ENCODE results near the gene SIGLEC1.

The SIGLEC1 gene

DNA sequence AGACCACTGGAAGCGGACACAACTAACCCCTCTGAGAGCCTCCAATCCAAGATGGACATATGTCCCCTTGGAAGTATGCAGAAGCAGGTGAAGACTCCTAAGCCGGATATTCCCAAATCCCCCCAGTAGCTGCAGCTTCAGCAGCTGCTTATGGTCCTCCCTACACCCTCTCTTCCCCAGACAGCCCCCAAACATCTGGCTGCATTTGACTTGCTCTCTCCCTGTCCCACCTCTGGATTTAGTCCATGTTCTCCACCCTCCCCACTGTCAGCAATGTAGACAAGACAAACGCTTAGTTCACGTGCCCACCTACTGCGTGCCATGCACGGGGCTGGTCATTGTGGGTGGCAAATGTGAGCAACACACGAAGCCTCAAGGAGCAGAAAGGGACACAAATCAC lies 26.0 kb downstream of the SIGLEC1 start:
- H3K27me3 Mint-ChIP-seq, result peaks cover 60% of the 10 kb centered on the region
- H3K27ac Mint-ChIP-seq, result no peak overlapping the region
- H3K4me3 Mint-ChIP-seq, result no peak overlapping the region
- DNase-seq (no peak), ATAC-seq (no peak)
- H3K4me1 Mint-ChIP-seq, result peaks cover 2% of the 10 kb centered on the region
- no peaks in the 10 kb centered on the region for H3K9me3 Mint-ChIP-seq

DNA sequence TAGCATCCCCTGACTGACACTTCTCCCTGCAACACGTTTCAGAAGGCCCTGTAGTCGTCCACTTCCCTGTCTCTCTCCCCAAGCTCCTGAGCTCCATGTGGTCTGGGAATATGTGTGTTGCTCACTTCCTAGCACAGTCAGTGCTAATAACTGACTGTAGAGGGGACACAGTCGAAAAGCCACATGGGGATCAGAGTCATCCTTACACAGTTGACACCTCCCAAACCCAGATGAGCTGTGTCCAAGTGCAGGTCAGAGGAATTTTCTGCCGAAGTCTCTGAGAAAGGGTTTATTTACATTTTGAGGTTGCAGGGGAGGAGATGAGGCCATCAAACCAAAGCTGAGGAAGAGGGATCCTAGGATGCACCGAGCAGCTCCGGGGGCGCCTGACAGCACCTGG lies 27.1 kb downstream of the SIGLEC1 start:
- H3K4me3 Mint-ChIP-seq, result no peak overlapping the region
- peaks cover 70% of the 10 kb centered on the region for H3K27me3 Mint-ChIP-seq
- DNase-seq (no peak), ATAC-seq (no peak)
- no peak overlapping the region for H3K27ac Mint-ChIP-seq
- H3K9me3 Mint-ChIP-seq, result no peaks in the 10 kb centered on the region
- H3K4me1 Mint-ChIP-seq, result peaks cover 8% of the 10 kb centered on the region

DNA sequence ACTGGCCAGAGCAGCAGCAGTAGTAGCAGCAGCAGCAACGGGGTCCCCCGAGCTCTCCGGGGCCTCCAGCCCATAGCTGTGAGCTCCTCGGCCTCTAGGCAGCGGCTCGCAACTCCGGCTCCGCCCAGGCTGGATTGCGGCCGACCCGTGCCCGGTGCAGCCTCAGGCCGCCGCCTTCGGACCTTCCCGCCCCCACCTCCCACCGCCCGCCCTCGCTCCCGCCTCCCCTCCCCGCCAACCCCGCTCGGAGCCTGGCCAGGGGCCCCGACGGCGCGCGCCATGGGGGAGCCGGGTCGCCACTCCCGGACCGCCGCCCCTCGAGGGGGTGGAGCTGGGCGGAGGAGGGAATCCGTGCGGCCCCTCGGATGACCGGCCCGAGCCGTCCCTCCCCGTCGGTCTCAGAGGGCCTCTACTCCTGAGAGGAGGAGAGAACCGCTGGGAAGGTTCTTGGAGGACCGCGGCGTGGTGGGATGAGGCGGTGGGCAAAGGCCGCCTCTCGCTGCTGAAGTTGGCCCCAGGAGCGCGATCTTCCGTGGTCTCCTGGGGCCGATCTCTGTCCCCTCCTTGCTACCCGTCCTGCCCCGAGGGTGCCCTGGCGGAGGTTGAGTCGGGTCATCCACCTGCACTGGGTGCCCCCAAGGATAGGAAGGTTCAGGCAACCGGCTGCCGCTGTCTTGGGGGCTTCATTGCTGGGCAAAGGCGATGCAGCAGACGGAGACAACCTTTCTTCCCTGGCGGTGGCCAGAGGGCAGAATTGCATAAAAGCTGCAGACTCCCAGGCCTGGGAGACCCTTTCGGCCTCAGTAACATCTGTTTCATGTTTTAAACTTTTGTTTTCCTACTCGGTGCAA lies 30.2 kb downstream of the SIGLEC1 start, which contains the start of gene ADAM33:
TSS of gene ADAM33 (minus strand) at position 80 of the 851 bp plus-strand sequence. CDS start at position 74, 6 bp downstream.
- Mint-ChIP-seq H3K27ac (no peak within 1 kb of the TSS), H3K4me3 (peak within 1 kb of the TSS in 1 of 2 donors; percentile 42), H3K9me3 (no peaks in the 10 kb centered on the region), H3K4me1 (peaks cover 8% of the 10 kb centered on the region), H3K27me3 (peaks cover 95% of the 10 kb centered on the region)
- ATAC-seq, result peak; percentile 5
- DNase-seq, result no peak

DNA sequence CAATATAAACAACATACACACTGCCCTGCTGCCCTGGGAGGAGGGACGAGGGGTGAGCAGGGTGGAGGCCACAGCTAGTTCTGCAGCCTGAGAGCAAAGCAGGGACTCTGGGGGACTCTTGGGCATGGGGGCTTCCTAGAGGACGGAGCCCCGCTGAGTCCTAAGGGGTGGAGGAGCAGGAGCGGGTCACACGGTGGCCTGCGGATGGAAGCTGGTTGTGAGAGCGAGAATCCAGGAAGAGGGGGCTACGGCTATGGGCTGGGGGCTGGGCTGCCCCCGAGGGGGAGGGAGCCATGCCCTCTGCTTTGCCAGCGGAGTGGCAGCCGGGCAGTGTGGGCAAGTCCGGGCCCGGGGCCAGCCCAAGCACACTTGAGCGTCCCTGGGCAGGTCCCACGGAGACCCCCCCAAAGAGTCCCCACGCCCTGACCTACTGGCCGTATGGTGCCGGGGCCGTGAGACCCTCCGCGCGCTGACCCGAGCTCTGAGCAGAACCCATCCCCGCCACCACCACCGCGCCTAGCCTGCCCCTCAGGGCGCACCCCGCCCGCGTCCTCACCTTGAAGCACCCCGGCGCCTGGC lies 31.0 kb downstream of the SIGLEC1 start:
- peaks cover 95% of the 10 kb centered on the region for H3K27me3 Mint-ChIP-seq
- no peak for DNase-seq
- H3K4me3 Mint-ChIP-seq, result peak overlapping the region in 1 of 2 donors; percentile 42
- no peak overlapping the region for H3K27ac Mint-ChIP-seq
- peaks cover 13% of the 10 kb centered on the region for H3K4me1 Mint-ChIP-seq
- peak; percentile 35 for ATAC-seq
- no peaks in the 10 kb centered on the region for H3K9me3 Mint-ChIP-seq

DNA sequence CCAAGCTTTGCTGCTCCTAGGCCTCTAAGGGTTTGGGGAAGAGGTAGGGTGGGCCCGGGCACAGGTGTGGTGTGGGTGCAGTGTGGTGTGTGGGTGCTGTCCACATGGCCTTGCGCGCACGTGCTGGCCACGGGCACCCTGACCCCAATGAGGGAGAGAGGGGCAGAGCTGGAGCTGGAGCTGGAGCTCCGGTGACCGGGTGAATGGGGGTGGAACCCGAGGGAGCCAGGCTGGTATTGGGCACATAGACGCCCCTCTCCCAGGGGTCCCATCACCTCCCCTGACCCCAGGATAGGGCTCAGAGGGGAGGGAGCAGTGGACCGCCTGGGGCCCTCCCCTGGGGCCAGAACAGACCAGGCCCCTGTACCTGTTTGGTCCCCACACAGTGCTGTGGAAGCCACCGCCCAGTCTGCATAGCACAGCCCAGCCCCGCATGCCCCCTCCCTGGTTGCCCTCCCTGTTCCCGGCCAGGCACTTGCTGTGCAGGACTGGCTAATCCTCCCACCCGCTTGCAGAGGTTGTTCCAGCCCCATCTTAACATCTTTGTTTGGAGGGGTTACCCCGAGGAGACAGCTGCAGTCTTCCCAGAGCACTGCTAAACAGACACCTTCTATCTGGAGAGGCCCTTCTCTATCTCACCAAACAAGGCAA lies 31.6 kb downstream of the SIGLEC1 start:
- H3K4me3 Mint-ChIP-seq, result peak overlapping the region in 1 of 2 donors; percentile 42
- DNase-seq (no peak), ATAC-seq (peak; percentile 46)
- peaks cover 13% of the 10 kb centered on the region for H3K4me1 Mint-ChIP-seq
- peaks cover 95% of the 10 kb centered on the region for H3K27me3 Mint-ChIP-seq
- no peak overlapping the region for H3K27ac Mint-ChIP-seq
- H3K9me3 Mint-ChIP-seq, result no peaks in the 10 kb centered on the region

DNA sequence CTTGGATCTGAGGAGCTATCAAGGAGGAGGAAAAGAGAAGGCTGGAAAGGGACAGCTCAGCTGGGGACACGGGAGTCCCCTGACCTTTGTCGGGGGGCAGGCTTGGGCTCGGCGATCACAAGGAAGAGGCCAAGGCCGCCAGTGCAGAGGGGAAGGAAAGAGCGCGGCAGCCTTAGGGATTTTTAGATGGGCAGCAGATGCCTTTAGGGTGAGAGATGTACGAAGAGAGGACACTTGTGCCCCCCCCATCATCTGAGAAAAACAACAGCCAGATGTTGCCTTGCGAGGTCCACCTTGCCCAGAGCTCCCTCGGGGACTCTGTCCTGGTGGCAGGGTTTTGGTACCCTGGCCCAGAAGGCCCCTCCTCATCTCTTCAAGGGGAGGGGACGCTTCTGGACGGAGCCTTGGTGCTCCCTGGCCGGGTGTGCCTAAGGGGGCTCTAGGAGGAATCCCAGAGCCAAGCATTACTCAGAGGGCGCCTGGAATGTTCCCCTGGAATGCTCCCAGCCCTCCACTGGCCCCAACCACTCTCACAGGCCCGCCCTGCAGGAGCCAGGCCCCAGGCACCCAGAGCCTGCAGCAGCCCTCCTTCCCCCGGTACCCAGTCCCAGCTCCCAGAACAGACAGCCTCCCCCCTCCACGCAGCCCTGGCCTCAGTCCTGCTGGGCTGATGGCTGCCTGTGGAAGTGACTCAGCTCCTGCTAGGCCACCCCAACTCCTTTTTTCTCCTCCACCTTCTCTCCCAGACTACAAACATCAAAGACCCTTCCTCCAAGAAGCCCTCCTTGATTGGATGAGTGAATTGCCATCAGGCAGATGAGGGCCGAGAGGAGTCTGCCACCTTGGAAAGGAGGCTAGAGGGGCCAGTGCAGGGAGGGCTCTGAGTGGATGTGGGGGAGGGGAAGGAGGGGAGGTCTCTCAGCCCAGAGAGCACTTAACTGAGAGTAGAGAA lies 32.4 kb downstream of the SIGLEC1 start:
- ATAC-seq (no peak), DNase-seq (no peak)
- peaks cover 95% of the 10 kb centered on the region for H3K27me3 Mint-ChIP-seq
- H3K4me3 Mint-ChIP-seq, result no peak overlapping the region
- H3K27ac Mint-ChIP-seq, result no peak overlapping the region
- peaks cover 13% of the 10 kb centered on the region for H3K4me1 Mint-ChIP-seq
- no peaks in the 10 kb centered on the region for H3K9me3 Mint-ChIP-seq

DNA sequence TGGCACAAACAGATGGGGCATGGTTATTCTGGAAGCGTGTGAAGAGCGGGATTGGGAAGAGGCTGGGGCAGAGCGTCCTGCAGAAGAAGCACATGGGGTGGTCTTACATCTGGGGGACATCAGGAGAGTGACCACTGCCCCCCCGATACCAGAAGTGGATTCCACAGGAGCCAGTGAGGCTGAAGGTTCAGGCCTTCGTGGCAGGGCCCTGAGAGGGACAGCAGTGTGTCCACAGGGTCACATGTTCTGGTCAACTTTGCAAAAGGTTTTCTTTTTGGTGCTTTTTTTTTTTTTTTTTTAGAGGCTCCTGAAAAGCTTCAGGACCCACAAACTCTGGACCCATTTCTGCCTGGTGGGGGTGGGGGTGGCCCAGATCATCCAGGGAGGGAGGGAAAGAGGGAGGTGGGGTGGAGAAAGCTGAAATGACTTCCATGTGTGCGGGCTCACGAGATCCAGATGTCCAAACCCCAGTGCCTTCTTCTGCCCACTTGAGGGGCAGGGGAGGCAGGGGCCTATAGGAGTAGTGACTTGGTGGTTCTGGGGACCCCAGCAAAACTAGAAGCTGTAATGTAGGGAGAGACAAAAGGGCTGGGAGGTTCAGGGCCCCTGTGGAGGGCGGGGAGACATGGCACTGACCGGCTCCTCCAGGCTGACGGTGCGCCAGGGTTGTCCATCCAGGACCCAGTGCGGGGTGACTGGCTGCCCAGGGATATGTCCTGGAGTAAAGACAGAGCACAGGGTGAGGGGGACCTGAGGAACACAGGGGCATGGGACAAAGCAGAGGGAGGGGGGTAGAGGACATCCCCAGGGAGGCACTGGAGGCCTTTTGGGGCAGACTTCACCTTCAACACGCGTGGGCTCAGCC lies 33.3 kb downstream of the SIGLEC1 start:
- H3K4me3 Mint-ChIP-seq, result no peak overlapping the region
- H3K27me3 Mint-ChIP-seq, result peaks cover 96% of the 10 kb centered on the region
- DNase-seq (no peak), ATAC-seq (no peak)
- no peaks in the 10 kb centered on the region for H3K9me3 Mint-ChIP-seq
- H3K4me1 Mint-ChIP-seq, result peaks cover 13% of the 10 kb centered on the region
- H3K27ac Mint-ChIP-seq, result no peak overlapping the region

DNA sequence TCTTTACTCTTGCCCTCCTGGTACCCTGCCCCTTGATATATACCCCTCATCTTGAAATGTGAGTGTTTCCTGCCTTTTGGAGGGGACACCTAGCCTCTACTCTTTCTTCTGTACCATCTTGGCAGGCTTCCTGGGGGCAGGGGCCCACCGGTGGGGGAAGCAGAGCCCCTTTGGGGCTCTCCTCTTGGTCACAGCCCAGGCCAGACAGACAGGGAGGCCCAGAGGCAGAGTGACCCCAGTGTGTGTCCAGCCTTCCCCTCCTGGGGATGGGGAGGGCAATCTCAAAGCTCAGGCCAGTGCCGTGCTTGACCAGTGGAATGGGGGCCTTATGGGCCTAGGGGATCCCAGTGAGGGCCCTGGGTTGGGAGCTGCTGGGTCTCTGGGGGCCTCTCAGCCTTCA lies 34.2 kb downstream of the SIGLEC1 start:
- no peak overlapping the region for H3K27ac Mint-ChIP-seq
- H3K4me1 Mint-ChIP-seq, result peaks cover 13% of the 10 kb centered on the region
- H3K27me3 Mint-ChIP-seq, result peaks cover 97% of the 10 kb centered on the region
- H3K4me3 Mint-ChIP-seq, result no peak overlapping the region
- no peaks in the 10 kb centered on the region for H3K9me3 Mint-ChIP-seq
- DNase-seq (no peak), ATAC-seq (no peak)

DNA sequence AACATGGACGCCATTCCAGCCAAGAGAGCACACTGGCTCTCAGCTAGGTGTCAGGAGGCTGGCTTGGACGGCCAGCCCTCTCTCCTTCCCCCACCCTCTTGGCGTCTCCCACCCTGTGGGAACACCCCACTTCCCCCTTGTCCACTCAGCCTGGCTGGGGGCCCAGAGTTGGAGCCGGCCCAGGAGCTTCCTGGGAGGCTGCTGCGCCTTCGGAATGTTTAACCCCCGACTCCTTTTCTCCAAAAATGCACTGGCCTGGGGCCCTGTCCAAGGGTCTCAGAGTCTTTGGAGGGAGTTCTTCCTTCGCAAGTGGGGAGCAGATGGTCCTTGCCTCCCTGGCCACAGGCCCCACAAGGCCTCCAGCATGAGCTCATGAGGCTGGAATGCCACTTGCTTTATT lies 34.7 kb downstream of the SIGLEC1 start:
- H3K9me3 Mint-ChIP-seq, result no peaks in the 10 kb centered on the region
- ATAC-seq, result no peak
- H3K27me3 Mint-ChIP-seq, result peaks cover 97% of the 10 kb centered on the region
- no peak overlapping the region for H3K4me3 Mint-ChIP-seq
- H3K27ac Mint-ChIP-seq, result no peak overlapping the region
- H3K4me1 Mint-ChIP-seq, result peaks cover 17% of the 10 kb centered on the region
- no peak for DNase-seq

DNA sequence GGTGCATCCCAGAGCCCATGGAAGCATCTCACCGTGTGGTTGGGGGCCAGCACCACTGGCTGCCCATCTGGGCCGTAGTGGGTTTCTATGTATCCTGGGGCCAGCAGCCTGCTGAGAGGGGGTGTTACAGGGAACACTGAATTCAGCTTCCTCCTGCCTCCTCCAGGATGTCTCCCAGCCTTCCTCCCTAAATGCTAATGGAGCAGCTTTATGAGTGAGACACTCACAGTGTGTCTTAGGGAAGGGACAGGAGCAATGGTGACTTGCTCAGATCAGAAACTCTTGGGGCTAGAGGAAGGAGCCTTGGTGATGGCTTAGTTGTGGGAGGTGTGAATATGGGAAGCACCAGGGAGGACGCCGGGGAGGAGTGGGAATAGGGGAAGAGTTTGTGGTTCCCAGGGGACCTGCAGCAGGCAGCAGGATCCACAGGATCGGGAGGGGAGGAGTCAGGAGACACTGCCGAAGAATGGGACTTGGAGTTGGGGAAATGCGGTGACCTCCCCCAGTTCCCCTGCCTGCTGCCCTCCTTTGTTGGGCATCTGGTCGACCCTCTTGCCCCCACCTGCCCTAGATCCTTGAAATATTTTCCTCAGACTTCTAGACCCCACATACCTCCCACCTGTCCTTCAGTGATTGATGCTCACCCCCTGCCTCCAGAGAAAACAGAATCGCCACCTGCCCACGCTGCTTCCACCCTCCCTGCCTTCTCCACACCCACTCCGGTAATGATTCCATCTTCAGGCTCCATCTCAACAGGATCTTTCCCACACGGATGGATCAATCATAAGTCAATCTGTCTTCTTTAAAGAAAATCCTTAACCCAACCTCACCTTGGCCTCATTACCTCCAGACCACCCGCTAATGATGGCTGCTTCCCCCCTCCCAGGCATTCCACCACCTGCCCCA lies 37.2 kb downstream of the SIGLEC1 start:
- ATAC-seq (no peak), DNase-seq (no peak)
- H3K9me3 Mint-ChIP-seq, result no peaks in the 10 kb centered on the region
- no peak overlapping the region for H3K4me3 Mint-ChIP-seq
- H3K27ac Mint-ChIP-seq, result no peak overlapping the region
- H3K27me3 Mint-ChIP-seq, result peaks cover 99% of the 10 kb centered on the region
- peaks cover 18% of the 10 kb centered on the region for H3K4me1 Mint-ChIP-seq

DNA sequence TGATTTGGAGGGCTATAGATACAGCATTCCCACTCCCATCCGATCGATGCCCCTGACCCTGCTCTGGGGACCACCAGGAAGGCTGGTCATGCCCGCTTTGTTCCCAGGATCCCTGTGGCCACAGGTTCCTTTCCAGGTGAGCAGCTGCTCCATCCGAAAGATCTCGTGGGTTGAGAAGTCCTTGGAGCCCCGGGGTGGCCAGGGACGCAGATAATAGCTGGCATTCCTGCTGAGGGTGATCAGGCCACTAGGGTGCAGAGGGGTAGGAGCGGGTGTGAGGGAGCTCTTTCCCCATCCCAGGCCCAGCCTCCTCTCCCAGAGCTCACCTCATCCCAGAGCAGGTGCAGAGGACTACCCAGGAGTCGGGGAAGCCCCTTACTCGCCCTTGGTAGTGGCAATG lies 38.0 kb downstream of the SIGLEC1 start:
- Mint-ChIP-seq H3K4me3 (no peak overlapping the region), H3K27me3 (peaks cover 99% of the 10 kb centered on the region), H3K27ac (no peak overlapping the region), H3K9me3 (no peaks in the 10 kb centered on the region), H3K4me1 (peaks cover 18% of the 10 kb centered on the region)
- DNase-seq (no peak), ATAC-seq (no peak)

DNA sequence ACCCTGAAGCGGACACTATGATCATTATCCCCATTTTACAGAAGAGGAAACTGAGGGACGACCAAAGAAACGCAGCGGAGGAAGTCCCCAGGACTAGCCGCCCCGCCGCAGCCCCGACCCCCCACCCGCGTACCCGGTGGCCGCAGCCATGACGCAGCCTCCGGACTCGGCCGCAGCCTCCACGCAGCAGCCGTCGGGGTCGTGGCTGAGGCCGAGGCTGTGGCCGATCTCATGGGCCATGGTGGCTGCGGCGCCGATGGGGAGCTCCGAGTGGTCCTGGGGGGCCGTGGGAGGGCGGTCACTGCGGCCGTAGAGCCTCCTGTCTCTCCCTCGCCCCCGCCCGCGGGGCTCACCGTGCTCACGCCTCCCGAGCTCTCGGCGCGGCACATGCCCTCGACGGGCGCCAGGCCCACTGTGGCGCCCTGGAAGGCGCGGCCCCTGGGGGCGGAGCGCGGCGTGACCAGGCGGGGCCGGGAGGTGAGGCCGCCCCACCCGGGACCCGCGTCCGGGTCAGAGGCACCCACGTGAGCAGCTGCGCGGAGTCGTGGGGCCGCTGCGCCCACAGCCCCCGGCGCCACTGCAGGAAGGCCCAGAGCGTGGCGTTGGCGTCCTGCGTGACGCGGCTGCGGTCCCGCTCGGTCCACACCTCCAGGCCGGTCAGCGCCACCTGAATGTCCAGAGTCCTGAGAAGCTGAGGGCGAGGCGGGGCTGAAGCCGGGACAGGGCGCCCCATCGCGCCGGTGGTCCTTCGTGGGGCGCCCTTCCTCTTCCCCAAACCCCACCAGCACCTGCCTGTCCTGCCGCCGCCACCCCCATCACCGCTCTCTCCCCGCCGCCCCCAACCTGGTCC lies 39.0 kb downstream of the SIGLEC1 start:
- no peak for ATAC-seq
- DNase-seq, result no peak
- Mint-ChIP-seq H3K27ac (no peak overlapping the region), H3K4me3 (peak overlapping the region in 1 of 2 donors; percentile 26), H3K27me3 (peaks cover 99% of the 10 kb centered on the region), H3K9me3 (no peaks in the 10 kb centered on the region), H3K4me1 (peaks cover 18% of the 10 kb centered on the region)

Data from stimulated activated naive CD8-positive, alpha-beta T cell treated with anti-CD3 and anti-CD28 coated beads, Interleukin-15, amount 100 ng/mL, for 72 hours (primary cell).